MM.1S (cell line): Measurements from ENCODE around the gene DLX6.

ENCODE experiments used
- CTCF ChIP-seq: fragments of 300-600 bp; sonication (generic); IDR thresholded peaks from 2 replicates; pipeline ENCODE4 v1.5.1; 2016; ENCODE audit warnings: antibody characterized with exemption, low read length, mixed read lengths
- EZH2 ChIP-seq: fragments of 300-600 bp; sonication (generic); optimal IDR thresholded peaks from 2 replicates; pipeline ENCODE3; 2017; ENCODE audit warnings: low read depth, mild to moderate bottlenecking, antibody characterized with exemption, low read length, mixed read lengths

- TF ChIP-seq CTCF = no peak
- TF ChIP-seq EZH2 = no peak
Measured at GRCh38 chr7:96985992-96986391, 19.4 kb upstream of the DLX6 start.
